Measurements from ENCODE around the gene PTTG1IP.
A peak's percentile ranks its signal among the peaks of the same experiment; 100 is the strongest.

Gene PTTG1IP

DNA sequence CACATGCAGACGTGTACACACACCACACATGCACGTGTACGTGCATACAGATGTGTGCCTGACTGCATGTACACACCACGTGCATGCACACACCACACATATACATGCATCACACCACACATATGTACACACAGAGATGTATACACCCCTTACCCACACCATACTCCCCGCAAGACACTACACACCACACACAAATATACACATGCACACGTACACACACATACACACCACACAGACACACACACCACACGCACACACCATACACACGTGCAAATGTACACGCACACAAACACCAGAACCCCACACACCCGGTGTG lies 37.5 kb upstream of the PTTG1IP start:
- peak overlapping the region; percentile 99 for H3K27ac ChIP-seq
- peaks cover 96 to 98% of the 10 kb centered on the region in 2 experiments for H3K4me1 ChIP-seq (ENCODE audit: control insufficient read depth in 1 of 2, insufficient read depth in 1 of 2, low read depth in 1 of 2, low read length in 1 of 2)
- TF ChIP-seq, protein P1, sequence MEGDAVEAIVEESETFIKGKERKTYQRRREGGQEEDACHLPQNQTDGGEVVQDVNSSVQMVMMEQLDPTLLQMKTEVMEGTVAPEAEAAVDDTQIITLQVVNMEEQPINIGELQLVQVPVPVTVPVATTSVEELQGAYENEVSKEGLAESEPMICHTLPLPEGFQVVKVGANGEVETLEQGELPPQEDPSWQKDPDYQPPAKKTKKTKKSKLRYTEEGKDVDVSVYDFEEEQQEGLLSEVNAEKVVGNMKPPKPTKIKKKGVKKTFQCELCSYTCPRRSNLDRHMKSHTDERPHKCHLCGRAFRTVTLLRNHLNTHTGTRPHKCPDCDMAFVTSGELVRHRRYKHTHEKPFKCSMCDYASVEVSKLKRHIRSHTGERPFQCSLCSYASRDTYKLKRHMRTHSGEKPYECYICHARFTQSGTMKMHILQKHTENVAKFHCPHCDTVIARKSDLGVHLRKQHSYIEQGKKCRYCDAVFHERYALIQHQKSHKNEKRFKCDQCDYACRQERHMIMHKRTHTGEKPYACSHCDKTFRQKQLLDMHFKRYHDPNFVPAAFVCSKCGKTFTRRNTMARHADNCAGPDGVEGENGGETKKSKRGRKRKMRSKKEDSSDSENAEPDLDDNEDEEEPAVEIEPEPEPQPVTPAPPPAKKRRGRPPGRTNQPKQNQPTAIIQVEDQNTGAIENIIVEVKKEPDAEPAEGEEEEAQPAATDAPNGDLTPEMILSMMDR (IDR thresholded peaks at IDR 0.05): no peak
- H3K4me3 ChIP-seq (ENCODE audit: low read depth in 1 of 2, low read length in 1 of 2): peak overlapping the region; percentile 60 to 69
- peaks cover 52% of the 10 kb centered on the region for H3K36me3 ChIP-seq
- no peaks in the 10 kb centered on the region for H3K9me3 ChIP-seq
- H3K27me3 ChIP-seq: no peaks in the 10 kb centered on the region

DNA sequence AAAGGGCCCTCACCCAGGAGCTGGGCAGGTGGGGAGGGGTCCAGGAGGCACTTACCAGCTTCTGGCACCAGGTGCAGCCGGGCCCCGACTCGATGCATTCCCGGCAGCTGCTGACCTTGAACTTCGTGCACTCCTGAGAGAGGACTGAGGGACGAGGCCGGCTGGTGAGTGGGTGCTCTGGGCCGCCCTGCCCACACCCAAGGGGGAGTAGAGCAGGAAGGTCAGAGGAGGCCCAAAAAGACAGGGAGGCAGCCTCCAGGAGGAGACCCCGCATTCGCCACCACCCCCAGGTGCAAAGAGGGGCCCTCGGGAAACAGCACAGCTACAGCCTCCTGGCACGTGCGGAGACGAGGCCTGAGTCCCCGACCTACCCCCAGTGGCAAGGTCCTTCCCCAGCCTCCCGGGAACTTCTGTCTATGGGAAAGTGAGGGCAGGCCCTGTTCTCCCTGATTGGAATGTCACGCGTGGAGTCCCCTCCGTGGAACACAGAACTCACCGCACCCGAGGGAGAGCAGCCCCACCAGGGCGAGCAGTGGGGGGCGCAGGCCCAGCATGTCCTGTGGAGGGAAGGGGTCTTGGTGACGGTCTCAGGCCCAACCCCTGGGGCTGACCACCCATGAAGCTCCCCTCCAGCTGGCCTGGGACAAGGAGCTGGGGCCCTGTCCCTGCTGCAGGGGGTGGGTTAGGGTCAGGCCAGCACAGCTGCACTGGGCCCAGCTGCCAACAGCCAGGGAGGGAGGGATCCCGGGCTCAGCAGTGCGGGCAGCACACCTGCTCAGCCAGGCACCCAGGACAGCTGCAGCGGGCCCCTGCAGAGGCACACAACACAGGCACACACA lies 37.0 kb upstream of the PTTG1IP start:
- TF ChIP-seq, protein P1 (IDR thresholded peaks at IDR 0.05): no peak
- Histone ChIP-seq H3K4me3 (ENCODE audit: low read depth in 1 of 2, low read length in 1 of 2) (peak overlapping the region; percentile 60 to 69), H3K4me1 (ENCODE audit: control insufficient read depth in 1 of 2, insufficient read depth in 1 of 2, low read depth in 1 of 2, low read length in 1 of 2) (peaks cover 96 to 98% of the 10 kb centered on the region in 2 experiments), H3K9me3 (no peaks in the 10 kb centered on the region), H3K27me3 (no peaks in the 10 kb centered on the region), H3K27ac (peak overlapping the region; percentile 99), H3K36me3 (peaks cover 52% of the 10 kb centered on the region)

DNA sequence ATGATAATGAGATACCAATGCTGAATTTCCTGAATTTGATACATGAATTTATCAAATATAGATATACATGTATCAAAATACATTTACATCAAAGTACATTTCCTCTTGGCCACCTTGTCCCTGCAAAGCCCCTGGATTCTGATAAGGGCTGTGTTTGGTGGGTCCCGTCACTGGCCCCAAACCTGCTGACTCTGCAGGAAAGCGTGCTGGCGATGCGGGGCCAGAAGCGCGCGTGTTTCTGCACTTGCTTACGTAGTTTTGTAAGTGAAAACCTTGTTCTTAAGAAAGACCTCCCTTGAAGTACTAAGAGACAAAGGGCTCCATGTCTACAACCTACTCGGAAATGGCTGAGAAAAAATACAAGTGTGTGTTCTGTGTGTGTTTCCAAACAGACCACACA lies 36.2 kb upstream of the PTTG1IP start:
- H3K4me1 ChIP-seq (ENCODE audit: control insufficient read depth in 1 of 2, insufficient read depth in 1 of 2, low read depth in 1 of 2, low read length in 1 of 2): peaks cover 96 to 98% of the 10 kb centered on the region in 2 experiments

DNA sequence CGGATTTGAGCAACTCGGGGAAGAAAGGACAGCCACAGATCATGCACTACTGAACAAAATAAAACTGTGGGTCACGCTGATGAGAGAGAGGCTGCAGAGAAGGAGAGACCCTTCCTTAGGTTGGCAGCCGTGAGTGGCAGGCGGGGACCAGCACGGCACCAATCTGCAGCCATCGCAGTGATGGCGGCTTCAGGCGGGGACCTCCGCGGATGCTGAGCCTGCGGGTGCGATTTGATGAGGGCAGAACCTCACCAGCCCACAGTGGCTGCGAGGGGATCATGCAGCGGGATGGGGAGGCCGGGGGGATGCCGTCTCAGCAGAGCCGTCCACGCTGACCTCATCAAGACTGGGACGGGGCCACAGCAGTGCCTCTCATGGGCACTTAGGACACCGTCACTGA lies 35.4 kb upstream of the PTTG1IP start:
- H3K4me3 ChIP-seq (ENCODE audit: low read depth in 1 of 2, low read length in 1 of 2): peak overlapping the region; percentile 39 to 58
- TF ChIP-seq, protein P1 (IDR thresholded peaks at IDR 0.05): no peak
- H3K4me1 ChIP-seq (ENCODE audit: control insufficient read depth in 1 of 2, insufficient read depth in 1 of 2, low read depth in 1 of 2, low read length in 1 of 2): peaks cover 98% of the 10 kb centered on the region in 2 experiments
- H3K27me3 ChIP-seq: no peaks in the 10 kb centered on the region
- peaks cover 66% of the 10 kb centered on the region for H3K36me3 ChIP-seq
- no peaks in the 10 kb centered on the region for H3K9me3 ChIP-seq
- peak overlapping the region; percentile 99 for H3K27ac ChIP-seq

More for the DNA sequence above, 36.2 kb upstream of the PTTG1IP start:
- Histone ChIP-seq H3K9me3 (no peaks in the 10 kb centered on the region), H3K27ac (peak overlapping the region; percentile 99), H3K27me3 (no peaks in the 10 kb centered on the region), H3K36me3 (peaks cover 58% of the 10 kb centered on the region), H3K4me3 (ENCODE audit: low read depth in 1 of 2, low read length in 1 of 2) (no peak overlapping the region)
- TF ChIP-seq, protein P1 (IDR thresholded peaks at IDR 0.05): no peak

DNA sequence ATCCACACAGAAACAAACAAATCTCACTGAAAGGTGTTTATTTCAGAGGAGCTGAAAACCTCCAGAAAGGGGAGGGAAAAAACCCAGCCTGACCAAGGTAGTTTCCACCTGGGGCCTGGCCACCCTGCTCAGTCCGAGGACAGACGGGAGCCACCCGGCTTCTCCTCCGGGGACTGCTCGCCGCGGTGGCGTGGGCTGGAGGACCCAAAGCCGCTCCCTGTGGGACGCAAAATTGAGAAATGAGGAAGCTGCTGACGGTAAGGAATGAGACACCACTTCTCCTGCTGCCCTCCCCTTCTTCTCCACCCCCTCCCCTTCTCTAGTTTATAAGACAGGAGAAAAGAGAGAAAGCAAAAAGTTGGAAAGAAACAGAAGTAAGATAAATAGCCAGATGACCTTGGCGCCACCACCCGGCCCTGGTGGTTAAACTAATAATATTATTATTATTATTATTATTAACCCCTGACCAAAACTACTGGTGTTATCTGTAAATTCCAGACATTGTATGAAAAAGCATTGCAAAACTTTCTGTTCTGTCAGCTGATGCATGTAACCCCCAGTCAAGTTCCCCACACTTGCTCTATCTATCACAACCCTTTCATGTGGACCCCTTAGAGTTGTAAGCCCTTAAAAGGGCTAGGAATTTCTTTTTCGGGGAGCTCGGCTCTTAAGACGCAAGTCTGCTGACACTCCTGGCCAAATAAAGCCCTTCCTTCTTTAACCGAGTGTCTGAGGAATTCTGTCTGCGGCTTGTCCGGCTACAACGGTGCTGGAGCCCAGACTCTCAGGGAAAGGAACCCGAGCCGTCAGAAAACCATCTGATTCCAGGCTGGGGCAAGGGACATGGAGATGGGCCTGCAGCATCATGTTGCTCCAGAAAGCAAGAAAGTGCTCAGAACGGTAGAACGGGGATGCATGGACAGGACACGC lies 34.7 kb upstream of the PTTG1IP start:
- TF ChIP-seq, protein P1 (IDR thresholded peaks at IDR 0.05): peak; percentile 25
- Histone ChIP-seq H3K27ac (peak overlapping the region; percentile 99), H3K36me3 (peaks cover 73% of the 10 kb centered on the region), H3K4me3 (ENCODE audit: low read depth in 1 of 2, low read length in 1 of 2) (peak overlapping the region; percentile 39 to 58), H3K4me1 (ENCODE audit: control insufficient read depth in 1 of 2, insufficient read depth in 1 of 2, low read depth in 1 of 2, low read length in 1 of 2) (peaks cover 98% of the 10 kb centered on the region in 2 experiments), H3K27me3 (no peaks in the 10 kb centered on the region), H3K9me3 (no peaks in the 10 kb centered on the region)

Measured in neutrophil (primary cell).